HTR-8/SVneo (cell line): ENCODE data around the gene MED14.
"Not testable (repeated sequence)": the region's sequence is repeated elsewhere in the genome, so short reads cannot be mapped to it uniquely, and the experiment has no call there.

Experiments
- DNase-seq: peaks from one replicate; pipeline ENCODE4 v3.0.0; 2011; ENCODE audit warnings: low spot score, mixed read lengths; ENCODE audit not compliant: insufficient read length
- FAIRE-seq: peaks from 2 replicates; lab custom pipeline; 2011; peaks lifted over from hg19 to GRCh38; lab: Jason Lieb, UNC

MED14 gene

GRCh38 chrX:40732499-40732898, 2.8 kb downstream of the MED14 start:
- not testable (repeated sequence) for DNase-seq, FAIRE-seq

DNA sequence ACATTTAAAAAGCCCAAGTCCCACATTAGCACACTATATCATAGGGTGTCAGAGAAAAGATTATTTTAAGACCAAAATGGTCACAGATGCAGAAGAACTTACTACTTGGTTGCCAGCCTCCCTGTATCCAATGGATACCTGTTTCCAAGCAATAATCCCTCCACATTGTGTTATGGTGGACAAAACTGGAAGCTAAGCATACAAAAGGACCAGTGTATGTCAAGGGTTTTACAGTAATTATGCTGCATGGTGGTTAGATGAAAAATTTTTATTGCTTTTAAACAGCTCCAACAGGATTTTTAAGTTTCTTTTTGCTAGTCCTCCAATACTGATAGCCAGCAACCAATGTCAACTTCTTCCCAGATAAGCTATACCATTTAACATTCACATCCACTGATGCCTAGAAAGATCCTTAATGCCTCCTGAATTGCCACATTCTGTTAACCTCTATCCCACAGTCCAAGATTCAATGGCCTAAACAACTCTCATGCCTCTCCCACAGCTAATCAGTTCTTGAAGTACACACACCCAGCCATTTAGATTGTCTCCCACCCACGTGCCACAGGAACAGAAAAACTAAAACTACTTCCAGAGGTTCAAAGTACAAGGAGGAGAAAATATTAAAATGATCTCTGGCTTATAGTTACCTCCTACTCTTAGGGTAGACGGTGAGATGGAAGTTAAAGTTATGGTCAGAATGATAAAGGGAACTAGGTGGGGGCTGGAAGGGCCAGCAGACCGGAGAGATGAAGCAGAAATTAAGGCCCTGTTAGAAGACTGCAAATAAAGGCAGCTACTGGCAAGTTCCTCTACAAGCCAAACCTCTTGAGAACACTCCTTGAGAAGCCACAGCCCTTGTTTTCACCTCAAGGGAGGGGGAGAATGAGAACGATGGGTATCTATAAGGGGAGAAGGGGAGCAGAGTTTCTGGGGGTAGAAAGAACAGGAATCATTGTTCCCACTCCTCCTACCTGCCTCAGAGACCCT, 5.5 kb downstream of the MED14 start:
- no peak for FAIRE-seq
- DNase-seq: no peak

- DNase-seq (no peak), FAIRE-seq (peak; percentile 4)
Observed at GRCh38 chrX:40727581-40728252, 7.6 kb downstream of the MED14 start.

- DNase-seq (no peak), FAIRE-seq (no peak)
Observed at GRCh38 chrX:40727093-40727492, 8.2 kb downstream of the MED14 start.

DNA sequence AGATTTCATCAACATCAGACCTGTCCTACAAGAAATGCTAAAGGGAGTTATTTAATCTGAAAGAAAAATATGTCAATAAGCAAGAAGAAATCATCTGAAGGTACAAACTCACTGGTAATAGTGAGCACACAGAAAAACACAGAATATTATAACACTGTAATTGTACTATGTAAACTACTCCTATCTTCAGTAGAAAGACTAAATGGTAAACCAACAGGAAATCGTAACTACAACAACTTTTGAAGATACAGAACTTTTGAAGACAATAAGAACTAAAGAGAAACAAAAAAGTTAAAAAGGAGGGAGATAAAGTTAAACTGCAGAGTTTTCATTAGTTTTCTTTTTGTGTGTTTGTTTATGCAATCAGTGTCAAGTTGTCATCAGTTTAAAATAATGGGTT, 12.4 kb downstream of the MED14 start:
- DNase-seq (no peak), FAIRE-seq (no peak)

DNA sequence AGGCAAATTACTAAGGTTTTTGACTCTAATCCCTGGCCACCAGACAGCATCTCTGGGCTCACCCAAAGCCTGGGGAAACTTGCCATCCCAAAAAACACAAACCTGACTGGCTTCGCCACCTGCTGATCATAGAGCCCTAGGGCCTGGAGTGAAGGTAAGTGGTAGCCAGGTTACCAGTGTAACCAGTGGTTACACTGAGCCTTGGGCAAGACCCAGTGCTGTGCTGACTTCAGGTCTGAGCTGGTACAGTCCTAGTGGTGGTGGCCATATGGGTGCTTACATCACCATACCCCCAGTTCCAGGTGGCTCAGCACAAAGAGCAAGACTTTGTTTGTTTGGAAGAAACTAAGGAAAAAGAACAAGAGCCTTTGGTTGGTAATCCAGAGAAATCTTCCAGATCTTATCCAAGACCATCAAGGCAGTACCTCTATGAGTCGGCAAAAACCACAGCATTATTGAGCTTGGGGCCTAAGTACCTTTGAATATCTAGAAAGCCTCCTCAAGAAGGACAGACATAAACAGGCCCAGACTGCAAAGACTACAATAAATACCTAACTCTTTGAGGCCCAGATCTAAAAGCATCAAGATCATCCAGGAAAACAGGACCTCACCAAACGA, 13.7 kb downstream of the MED14 start:
- FAIRE-seq (no peak), DNase-seq (no peak)

- FAIRE-seq (no peak), DNase-seq (no peak)
Observed at GRCh38 chrX:40720792-40721191, 14.6 kb downstream of the MED14 start.

DNA sequence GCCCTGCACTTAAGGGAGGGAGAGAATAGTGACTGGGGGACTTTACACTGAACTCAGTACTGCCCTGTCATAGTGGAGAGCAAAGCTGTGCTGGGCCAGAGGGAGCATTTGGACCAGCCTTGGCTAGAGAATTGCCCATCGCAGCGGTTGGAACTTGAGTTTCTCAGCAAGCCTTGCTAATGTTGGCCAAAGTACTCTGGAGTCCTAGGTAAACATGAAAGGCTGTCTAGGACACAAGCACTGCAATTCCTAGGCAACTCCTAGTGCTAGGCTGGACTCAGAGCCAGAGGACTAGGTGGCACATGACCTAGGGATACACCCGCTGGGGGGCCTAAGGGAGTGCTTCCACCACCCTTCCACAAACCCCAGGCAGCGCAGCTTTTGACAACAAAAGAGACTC, 15.0 kb downstream of the MED14 start:
- FAIRE-seq (no peak), DNase-seq (no peak)

DNA sequence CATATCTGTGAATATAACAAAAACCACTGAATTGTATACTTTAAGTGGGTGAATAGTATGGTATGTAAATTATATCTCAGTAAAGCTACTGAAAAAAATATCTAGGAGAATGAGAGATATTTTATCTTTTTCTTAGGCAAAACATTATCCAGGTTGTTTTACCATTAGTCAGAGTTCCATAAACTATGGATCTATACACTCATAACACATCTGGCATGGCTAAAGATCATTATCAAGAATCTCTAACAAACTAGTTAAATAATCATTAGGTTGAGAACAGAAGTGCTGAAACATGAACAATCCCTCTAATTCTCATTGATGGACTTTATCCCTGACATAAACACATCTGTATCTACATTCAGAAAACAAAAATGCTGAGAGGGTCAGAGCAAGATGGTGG, 15.6 kb downstream of the MED14 start:
- FAIRE-seq (no peak), DNase-seq (no peak)

DNA sequence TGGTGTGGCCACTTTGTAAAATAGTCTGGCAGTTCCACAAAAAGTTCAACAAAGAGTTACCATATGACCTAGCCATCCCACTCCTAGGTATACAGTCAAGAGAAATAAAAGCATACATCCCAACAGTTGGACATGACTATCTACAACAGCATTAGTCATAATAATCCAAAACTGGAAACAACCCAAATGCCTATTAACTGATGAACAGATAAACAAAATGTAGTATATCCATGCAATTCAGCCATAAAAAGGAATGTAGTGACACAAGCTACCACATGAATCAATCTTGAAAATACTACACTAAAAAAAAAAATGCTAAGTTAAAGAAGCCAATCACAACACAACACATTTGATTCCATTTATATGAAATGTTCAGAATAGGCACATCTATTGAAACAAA, 16.1 kb downstream of the MED14 start:
- DNase-seq (peak; percentile 1), FAIRE-seq (peak; percentile 76)

DNA sequence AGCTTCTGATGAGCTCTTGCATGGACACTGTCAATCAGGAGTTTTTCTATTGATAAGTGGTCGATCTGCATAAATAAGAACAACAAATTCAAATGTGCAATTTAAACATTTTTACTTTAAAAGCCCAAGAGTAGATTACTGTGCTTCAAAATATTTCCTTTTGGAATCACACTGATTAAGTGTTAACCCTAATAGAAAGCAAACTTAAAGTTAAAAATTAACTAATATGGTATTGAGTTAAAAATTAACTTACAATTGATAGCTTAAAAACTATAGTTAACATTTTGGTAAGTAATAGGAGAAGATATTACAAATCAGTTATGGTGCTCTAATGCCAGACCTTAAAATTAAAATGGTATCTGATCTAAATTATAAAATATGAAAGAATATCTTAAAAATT, 25.9 kb downstream of the MED14 start:
- FAIRE-seq: no peak
- no peak for DNase-seq

- no peak for DNase-seq
- no peak for FAIRE-seq
Observed at GRCh38 chrX:40705658-40706312, 29.6 kb downstream of the MED14 start.

DNA sequence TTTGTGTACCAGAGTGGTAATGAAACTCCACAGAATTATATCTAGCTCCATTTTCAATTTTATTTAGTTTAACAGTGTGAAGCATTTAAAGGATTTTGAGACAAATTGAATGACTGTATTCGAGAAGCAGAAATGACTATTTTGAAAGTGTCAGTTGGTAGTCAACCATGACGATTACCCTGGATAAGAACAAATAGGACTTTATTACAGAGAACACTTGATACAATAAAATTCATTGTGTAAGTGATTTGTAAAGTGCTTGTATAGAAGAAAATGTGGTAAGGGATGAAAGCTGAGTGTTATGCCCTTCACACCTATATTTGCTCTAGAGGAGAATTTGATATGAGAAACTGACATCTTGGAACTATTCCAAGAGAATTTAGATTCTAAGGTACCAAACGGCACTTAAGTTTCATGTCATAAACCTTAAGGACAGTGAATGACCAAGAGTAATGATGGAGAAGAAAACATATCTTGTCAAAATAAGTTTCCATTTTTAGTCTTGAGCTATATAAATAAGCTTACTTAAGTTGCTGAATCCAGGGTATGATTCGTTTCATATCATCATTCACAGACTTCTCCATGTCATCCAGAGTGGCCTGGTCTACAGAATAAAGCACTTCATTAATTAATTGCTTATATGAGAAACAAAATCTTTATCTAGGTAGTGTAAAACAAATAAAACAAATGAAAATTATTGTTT, 34.6 kb downstream of the MED14 start:
- DNase-seq (no peak), FAIRE-seq (no peak)

GRCh38 chrX:40698851-40699250, 36.5 kb downstream of the MED14 start:
- FAIRE-seq (peak; percentile 58), DNase-seq (no peak)

DNA sequence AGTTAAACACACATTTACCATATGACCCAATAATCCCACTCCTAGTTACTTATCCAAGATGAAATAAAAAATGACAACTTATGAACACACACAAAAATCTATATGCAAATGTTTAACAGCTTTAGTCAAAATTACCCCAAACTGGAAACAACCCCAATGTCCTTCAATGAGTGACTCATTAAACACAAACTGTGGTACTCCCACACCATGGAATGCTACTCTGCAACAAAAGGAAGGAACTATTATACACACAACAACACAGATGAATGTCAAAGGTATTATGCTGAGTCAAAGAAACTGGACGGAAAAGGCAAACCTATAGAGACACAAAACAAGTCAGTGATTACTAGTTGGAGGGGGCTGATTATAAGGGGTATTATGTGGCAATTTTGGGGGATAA, 40.5 kb downstream of the MED14 start:
- DNase-seq (no peak), FAIRE-seq (no peak)

DNA sequence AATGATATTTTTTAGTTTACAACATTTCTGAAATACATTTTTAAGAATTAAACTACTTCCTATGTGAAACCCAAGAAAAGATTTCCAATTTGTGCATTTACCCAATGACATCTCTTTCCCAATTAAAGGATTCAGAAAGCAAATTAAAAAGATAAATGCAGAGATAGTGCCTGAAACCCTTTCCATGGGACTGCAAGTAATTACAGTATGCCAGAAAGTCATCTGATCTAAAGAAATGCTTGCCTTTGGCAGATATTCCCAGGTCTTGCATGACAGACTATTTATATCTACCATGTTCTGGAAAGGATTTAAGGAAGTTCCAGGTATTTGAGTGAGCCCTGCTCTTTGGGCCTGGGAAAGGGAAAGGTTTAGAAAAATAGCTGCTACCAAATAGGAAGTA, 46.4 kb downstream of the MED14 start:
- FAIRE-seq (no peak), DNase-seq (no peak)

DNA sequence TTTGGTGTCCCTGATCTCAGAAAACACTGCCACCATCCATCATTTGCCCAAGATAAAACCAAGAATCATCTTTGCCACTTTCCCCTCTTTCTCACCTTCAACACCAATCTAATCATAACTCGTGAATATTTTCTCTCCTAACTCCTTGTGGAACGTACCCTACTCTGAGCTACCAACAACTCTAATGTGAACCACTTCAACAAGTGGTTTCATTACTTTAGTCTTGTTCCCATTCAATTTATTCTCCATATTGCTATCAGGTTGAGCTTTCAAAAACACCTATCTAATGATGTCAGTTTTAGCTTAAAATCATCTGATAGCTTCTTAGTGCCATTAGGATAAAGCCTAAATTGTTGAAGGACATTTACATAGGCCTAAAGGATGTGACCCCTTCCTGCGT, 48.2 kb downstream of the MED14 start:
- DNase-seq (no peak), FAIRE-seq (no peak)

DNA sequence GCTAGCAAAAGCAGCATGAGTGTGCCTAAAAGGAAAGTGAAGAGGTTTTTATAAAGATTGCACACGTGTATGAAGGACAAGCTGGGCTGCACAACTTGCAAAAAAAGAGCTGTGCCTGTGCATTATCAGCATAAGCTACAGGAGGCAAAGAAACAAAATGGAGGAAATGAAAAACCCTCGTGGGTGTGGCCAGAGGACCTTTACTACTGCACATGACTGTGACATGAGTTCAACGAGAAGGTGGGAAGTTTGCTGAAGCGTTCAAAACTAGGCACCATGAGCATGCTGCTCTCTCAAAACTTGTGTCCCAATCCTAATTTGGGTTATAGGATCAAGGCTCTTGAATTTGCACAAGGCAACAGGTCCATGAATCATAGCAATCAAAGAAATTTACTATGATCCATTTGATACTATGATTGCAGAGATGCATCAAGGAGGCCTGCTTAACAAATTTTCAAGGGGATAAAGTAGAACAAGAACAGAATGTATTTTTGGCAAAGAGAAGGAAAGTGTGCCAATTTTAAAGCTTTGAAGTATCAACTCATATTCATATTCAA, 49.9 kb downstream of the MED14 start:
- FAIRE-seq (no peak), DNase-seq (no peak)

- no peak for DNase-seq
- no peak for FAIRE-seq
Observed at GRCh38 chrX:40684092-40684491, 51.2 kb downstream of the MED14 start.

GRCh38 chrX:40683245-40683644, 52.1 kb downstream of the MED14 start:
- no peak for DNase-seq
- no peak for FAIRE-seq
